ENCODE measurements around the gene ANKRD42. TPM values are rescaled to one million over a fixed set of nuclear protein-coding genes. Genes with fewer than 3 reads are reported as not detected.

Gene ANKRD42
- total and polyA plus RNA-seq, 2 experiments from 2014 or later = 5.3 to 5.7 TPM

- no peak for TF ChIP-seq ZNF462 (CRISPR knock-in tag; IDR thresholded peaks at IDR 0.05)
- no peak for TF ChIP-seq EZH2phosphoT487 (IDR thresholded peaks at IDR 0.05; ENCODE audit: unreplicated experiment)
- no peak for TF ChIP-seq JUNB (IDR thresholded peaks at IDR 0.05; ENCODE audit: unreplicated experiment)
- no peak for TF ChIP-seq NANOG (IDR thresholded peaks at IDR 0.05; ENCODE audit: borderline replicate concordance)
- no peak for TF ChIP-seq STAT1 (IDR thresholded peaks at IDR 0.05; ENCODE audit: unreplicated experiment)
- TF ChIP-seq REST (IDR thresholded peaks at IDR 0.05; ENCODE audit: unreplicated experiment) = no peak
- no peak for TF ChIP-seq ZNF114 (CRISPR knock-in tag; IDR thresholded peaks at IDR 0.05)
These were observed 88.7 kb downstream of the ANKRD42 start (continued) for GRCh38 chr11:83282084-83282716.

All from GM23338 (cell line).